ENCODE results near the gene NUP160.
A peak's percentile ranks its signal among the peaks of the same experiment; 100 is the strongest.
"Not testable (repeated sequence)": the region's sequence is repeated elsewhere in the genome, so short reads cannot be mapped to it uniquely, and the experiment has no call there.

The NUP160 gene

GRCh38 chr11:47863898-47864430 lies 15.8 kb upstream of the NUP160 start:
- DNase-seq (ENCODE audit: low read depth), result no peak

DNA sequence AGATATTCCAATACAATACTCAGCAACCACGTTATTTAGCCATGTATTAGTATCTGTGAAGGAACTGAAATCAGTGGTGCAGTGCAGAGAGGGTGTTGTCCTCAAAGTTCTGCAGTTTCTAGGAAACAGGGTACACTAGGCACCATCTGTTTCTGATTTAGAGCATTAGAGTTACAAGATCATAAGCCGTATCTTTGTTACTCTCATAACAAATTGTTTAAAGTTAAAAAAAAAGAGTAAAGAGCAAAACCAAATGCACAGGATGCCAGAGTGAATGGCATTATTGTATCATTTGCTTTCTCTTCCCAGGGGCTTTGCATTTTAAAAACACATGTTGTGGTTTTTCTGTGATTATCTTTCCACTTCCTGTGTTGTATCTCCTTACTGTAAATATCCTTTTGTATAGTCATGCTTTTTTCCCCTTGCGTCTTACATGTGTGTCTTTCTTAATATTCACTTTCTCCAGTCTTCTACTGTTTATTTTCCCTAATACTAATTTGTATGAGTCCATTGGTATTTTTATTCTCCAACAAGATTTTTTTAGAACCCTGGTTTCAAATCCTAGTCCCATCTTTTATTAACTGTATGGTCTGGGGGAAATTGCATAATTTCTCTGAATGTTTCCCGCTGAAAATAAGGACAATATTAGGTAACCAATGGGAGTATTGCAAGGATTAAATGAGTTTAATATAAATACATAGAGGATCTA lies 15.2 kb upstream of the NUP160 start:
- DNase-seq (ENCODE audit: low read depth), result peak; percentile 90

DNA sequence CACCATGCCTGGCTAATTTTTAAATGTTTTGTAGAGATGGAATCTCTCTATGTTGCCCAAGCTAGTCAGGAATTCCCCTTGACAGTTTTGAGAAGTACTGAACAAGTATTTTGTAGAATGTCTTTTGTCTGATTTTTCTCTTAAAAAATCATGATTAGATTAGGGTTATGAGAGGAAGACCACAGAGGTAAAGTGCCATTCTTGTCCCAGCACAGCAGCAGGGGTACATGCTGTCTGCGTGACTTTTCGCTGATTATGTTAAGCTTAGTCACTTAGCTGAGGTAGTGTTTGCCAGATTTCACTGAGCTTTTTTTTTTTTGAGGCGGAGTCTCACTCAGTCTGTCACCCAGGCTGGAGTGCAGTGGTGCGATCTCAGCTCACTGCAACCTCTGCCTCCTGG lies 13.6 kb upstream of the NUP160 start:
- peak; percentile 90 for DNase-seq (ENCODE audit: low read depth)

DNA sequence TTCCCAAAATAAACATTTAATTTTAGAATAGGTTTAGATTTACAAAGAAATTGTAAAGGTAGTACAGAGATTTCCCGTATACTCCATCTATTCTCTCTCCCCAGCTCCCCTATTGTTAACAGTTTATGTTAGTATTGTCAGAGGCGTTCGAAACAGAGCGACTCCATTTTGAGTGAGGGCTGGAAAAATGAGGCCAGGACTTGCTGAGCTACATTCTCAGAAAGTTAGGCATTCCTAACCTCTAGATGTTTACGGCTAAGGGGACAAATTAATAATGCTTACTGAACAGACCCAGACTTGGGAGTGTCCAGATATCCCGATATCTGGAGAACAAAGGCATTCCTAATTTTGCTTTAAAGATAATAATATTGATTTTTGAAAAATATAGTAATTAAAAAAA lies 12.4 kb upstream of the NUP160 start:
- no peak for DNase-seq (ENCODE audit: low read depth)

DNA sequence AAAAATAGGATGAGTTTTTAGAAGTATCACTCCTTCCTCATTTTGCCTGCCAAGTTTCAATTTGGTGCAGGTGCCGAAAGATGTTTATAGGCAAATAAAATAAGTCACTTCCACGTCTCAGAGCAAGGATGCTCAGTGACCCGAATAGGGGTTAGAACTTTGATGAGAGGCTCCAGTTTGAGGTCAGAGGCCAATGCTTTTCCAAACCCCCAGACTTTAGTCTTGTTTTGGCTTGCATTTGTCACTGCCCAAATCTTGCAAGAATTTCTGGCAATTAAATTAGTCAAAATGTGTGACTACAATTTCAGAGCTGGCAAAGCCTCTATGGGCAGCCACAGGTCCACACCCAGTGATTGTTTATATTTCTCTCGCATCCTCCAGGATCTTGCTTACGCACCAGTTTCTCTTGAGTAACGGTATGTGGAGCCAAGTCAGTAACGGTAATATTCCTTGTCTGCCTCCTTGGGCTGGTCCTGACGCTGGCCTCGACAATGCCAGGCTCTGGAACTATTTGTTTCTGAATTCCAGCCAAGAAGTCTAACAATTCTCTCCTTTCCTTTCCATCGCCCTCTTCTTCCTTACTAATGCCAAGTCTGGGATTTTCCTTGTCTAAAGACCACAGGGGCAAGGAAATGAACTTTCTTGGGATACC lies 9.9 kb upstream of the NUP160 start:
- DNase-seq (ENCODE audit: low read depth), result peak; percentile 90

- DNase-seq (ENCODE audit: low read depth), result no peak
Measured at GRCh38 chr11:47857485-47857884, 9.3 kb upstream of the NUP160 start.

GRCh38 chr11:47856186-47856585 lies 8.0 kb upstream of the NUP160 start:
- DNase-seq (ENCODE audit: low read depth), result peak; percentile 28

GRCh38 chr11:47854667-47855066 lies 6.5 kb upstream of the NUP160 start:
- no peak for DNase-seq (ENCODE audit: low read depth)

GRCh38 chr11:47852053-47852452 lies 3.9 kb upstream of the NUP160 start:
- peak; percentile 38 for DNase-seq (ENCODE audit: low read depth)

DNA sequence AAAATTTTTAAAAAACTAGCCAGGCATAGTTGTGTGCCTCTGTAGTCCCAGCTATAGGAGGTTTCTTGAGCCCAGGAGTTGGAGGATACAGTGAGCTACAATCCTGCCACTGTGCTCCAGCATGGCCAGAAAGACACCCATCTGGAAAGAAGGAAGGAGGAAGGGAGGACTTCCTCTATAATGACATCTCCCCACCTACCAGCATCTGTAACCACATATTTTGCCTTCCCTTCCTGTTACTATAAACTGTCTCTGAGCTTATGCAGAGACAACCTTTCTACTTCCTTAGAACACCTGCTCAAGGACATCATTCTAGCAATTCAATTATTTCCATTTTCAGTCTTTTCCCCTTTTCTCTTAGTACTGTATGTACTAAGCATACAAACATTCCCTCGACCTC lies 2.2 kb upstream of the NUP160 start:
- no peak for DNase-seq (ENCODE audit: low read depth)

GRCh38 chr11:47848700-47849155 lies 578 bp upstream of the NUP160 start:
- DNase-seq (ENCODE audit: low read depth), result no peak

DNA sequence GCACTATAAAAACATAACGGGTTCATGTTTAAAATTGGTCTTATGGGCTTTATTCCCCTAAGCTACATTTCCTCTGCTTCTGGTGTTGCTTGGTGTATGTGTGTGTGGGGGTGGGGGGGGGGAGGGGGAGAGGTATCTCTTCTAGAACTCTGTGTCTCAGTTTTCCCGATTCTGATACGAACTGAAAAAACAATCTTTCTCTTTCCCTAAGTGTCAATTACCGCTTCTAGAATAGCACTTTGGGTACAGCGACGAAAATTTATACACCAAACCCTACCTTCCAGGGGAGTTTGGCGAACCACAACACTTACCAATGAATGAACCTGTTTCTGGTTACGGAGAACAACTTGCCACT lies 636 bp downstream of the NUP160 start:
- DNase-seq (ENCODE audit: low read depth), result no peak

- no peak for DNase-seq (ENCODE audit: low read depth)
Measured at GRCh38 chr11:47846998-47847397, 1.2 kb downstream of the NUP160 start.

- DNase-seq (ENCODE audit: low read depth), result no peak
Measured at GRCh38 chr11:47843361-47844055, 4.6 kb downstream of the NUP160 start.

DNA sequence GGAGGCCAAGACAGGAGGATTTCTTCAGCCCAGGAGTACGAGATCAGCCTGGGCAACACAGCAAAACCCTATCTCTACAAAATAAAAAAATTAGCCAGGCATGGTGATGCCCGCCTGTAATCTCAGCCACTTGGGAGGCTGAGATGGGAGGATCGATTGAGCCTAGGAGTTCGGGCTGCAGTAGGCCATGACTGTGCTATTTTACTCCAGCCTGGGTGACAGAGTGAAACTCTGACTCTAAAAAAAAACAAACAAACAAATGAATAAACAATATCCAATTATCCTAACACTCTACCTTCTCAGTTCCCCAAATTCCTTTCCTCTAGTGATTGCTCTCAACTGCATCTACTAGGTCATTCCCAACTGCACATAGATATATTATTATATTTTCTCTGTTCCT lies 5.4 kb downstream of the NUP160 start:
- no peak for DNase-seq (ENCODE audit: low read depth)

GRCh38 chr11:47837929-47838328 lies 10.2 kb downstream of the NUP160 start:
- DNase-seq (ENCODE audit: low read depth), result no peak

GRCh38 chr11:47837292-47837691 lies 10.9 kb downstream of the NUP160 start:
- DNase-seq (ENCODE audit: low read depth), result no peak

DNA sequence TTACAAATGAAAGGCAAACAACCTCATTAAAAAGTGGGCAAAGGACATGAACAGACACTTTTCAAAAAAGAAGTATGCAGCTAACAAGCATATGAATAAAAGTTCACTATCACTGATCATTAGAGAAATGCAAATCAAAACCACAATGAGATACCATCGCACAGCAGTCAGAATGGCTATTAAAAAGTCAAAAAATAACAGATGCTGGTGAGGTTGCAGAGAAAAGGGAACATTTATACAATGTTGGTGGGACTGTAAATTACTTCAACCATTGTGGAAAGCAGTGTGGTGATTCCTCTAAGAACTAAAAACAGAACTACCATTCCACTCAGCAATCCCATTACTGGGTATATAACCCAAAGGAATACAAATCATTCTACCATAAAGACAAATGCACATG lies 18.1 kb downstream of the NUP160 start:
- DNase-seq (ENCODE audit: low read depth), result not testable (repeated sequence)

GRCh38 chr11:47828284-47828683 lies 19.9 kb downstream of the NUP160 start:
- no peak for DNase-seq (ENCODE audit: low read depth)

DNA sequence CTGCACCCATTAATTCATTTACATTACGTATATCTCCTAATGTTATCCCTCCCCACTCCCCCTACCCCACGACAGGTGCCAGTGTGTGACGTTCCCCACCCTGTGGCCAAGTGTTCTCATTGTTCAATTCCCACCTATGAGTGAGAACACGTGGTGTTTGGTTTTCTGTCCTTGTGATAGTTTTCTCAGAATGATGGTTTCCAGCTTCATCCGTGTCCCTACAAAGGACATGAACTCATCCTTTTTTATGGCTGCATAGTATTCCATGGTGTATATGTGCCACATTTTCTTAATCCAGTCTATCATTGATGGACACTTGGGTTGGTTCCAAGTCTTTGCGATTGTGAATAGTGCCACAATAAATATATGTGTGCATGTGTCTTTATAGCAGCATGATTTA lies 25.5 kb downstream of the NUP160 start:
- not testable (repeated sequence) for DNase-seq (ENCODE audit: low read depth)

- no peak for DNase-seq (ENCODE audit: low read depth)
Measured at GRCh38 chr11:47819743-47820142, 28.4 kb downstream of the NUP160 start.

DNA sequence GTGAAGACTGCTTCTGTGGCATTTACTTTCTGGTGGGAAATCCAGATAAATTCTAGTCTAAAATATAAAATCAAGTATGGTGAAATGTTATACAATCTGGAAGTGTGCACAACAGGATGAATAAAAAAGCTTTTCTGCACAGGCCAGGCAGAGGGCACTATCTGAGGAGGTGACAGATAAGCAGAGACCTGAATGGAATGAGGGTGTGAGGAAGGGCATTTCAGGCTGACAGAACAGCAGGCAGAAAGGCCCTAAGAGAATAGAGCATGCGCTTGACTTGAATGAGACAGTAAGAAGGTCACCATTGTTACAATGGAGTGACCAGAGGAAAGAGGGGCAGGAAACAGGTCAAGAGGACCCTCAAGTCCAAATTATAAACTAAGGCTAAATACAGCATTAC lies 47.4 kb downstream of the NUP160 start:
- DNase-seq (ENCODE audit: low read depth), result no peak

GRCh38 chr11:47797633-47798032 lies 50.5 kb downstream of the NUP160 start:
- DNase-seq (ENCODE audit: low read depth), result peak; percentile 94

All from ELR (cell line).